Neural cell (in vitro differentiated cells): Measurements from ENCODE around the gene PIEZO1. TPM values are rescaled to one million over a fixed set of nuclear protein-coding genes. Genes with fewer than 3 reads are reported as not detected.

Experiments used
- H2AFZ ChIP-seq: fragments of 200-600, 300-800 bp; sonication (generic), shearing (Covaris generic); 2 replicates; pipeline ENCODE4 v1.6.0; 2014; ENCODE audit warnings: low read depth, mild to moderate bottlenecking, antibody characterized with exemption, low read length, moderate library complexity
- H3F3A ChIP-seq: fragments of 200-600 bp; shearing (Covaris generic); 2 replicates; pipeline ENCODE4 v1.6.1; 2016; ENCODE audit warnings: mild to moderate bottlenecking, moderate library complexity, mixed read lengths, antibody characterized with exemption, low read length; ENCODE audit not compliant: insufficient read depth, poor library complexity, severe bottlenecking
- H3K27ac ChIP-seq: fragments of 200-600, 300-800 bp; sonication (generic), shearing (Covaris generic); 2 replicates; pipeline ENCODE4 v1.5.1; 2014; ENCODE audit warnings: mild to moderate bottlenecking, low read length, moderate library complexity
- H3K27me3 ChIP-seq: fragments of 300-800, 200-600 bp; sonication (generic), shearing (Covaris generic); 2 replicates; pipeline ENCODE4 v1.6.0; 2014; ENCODE audit warnings: mild to moderate bottlenecking, low read depth, low read length, moderate library complexity; ENCODE audit not compliant: insufficient read depth
- H3K36me3 ChIP-seq: fragments of 300-800, 200-600 bp; sonication (generic), shearing (Covaris generic); 2 replicates; pipeline ENCODE4 v1.5.1; 2014; ENCODE audit warnings: mild to moderate bottlenecking, antibody characterized with exemption, low read length, moderate library complexity; ENCODE audit not compliant: insufficient read depth
- H3K4me2 ChIP-seq: fragments of 300-800, 200-600 bp; sonication (generic), shearing (Covaris generic); 2 replicates; pipeline ENCODE4 v1.6.0; 2014; ENCODE audit warnings: mild to moderate bottlenecking, low read length
- H3K4me3 ChIP-seq: fragments of 300-800, 200-600 bp; sonication (generic), shearing (Covaris generic); 2 replicates; pipeline ENCODE4 v1.5.1; 2014; ENCODE audit warnings: mild to moderate bottlenecking, low read length, moderate library complexity
- H3K79me2 ChIP-seq: fragments of 200-600 bp; shearing (Covaris generic); replicated peaks from 2 replicates; pipeline ENCODE4 v1.6.0; 2014; ENCODE audit warnings: mild to moderate bottlenecking, low read length, moderate library complexity; ENCODE audit not compliant: insufficient read depth
- H3K9ac ChIP-seq: fragments of 300-800, 200-600 bp; sonication (generic), shearing (Covaris generic); 2 replicates; pipeline ENCODE4 v1.6.1; 2016; ENCODE audit warnings: mild to moderate bottlenecking, low read length, mixed read lengths
- H3K9me2 ChIP-seq: fragments of 200-600 bp; shearing (Covaris generic); 2 replicates; pipeline ENCODE4 v1.6.1; 2016; ENCODE audit warnings: mild to moderate bottlenecking, low read length, mixed read lengths; ENCODE audit not compliant: insufficient read depth
- H3K9me3 ChIP-seq: fragments of 200-600, 300-800 bp; sonication (generic), shearing (Covaris generic); 2 replicates; pipeline ENCODE4 v1.6.1; 2016; ENCODE audit warnings: mild to moderate bottlenecking, mixed run types, low read length, moderate library complexity, mixed read lengths
- H4K20me1 ChIP-seq: fragments of 200-600 bp; shearing (Covaris generic); 2 replicates; pipeline ENCODE4 v1.6.1; 2016; ENCODE audit warnings: mild to moderate bottlenecking, mixed run types; ENCODE audit not compliant: insufficient read depth
- EP300 ChIP-seq: fragments of 450-650 bp; conservative IDR thresholded peaks from 2 replicates; pipeline ENCODE4 v1.6.1; 2014; ENCODE audit warnings: antibody characterized with exemption, mild to moderate bottlenecking, moderate library complexity; ENCODE audit not compliant: poor library complexity, severe bottlenecking
- EZH2 ChIP-seq: fragments of 200-600, 300-800 bp; shearing (Covaris generic), sonication (generic); IDR thresholded peaks from 2 replicates; pipeline ENCODE4 v1.6.1; 2014; ENCODE audit warnings: antibody characterized with exemption, low read length, borderline replicate concordance, mild to moderate bottlenecking; ENCODE audit not compliant: insufficient read depth, poor library complexity, severe bottlenecking
- MXI1 ChIP-seq: fragments of 450-650 bp; conservative IDR thresholded peaks from 2 replicates; pipeline ENCODE4 v1.6.1; 2014; ENCODE audit warnings: antibody characterized with exemption, mild to moderate bottlenecking; ENCODE audit not compliant: poor library complexity, severe bottlenecking
- POLR2AphosphoS5 ChIP-seq: IDR thresholded peaks from 2 replicates; pipeline ENCODE4 v1.6.1; 2012
- SMC3 ChIP-seq: fragments of 450-650 bp; conservative IDR thresholded peaks from 2 replicates; pipeline ENCODE4 v1.6.1; 2014; ENCODE audit warnings: antibody characterized with exemption, mild to moderate bottlenecking, moderate library complexity; ENCODE audit not compliant: poor library complexity
- TAF1 ChIP-seq: IDR thresholded peaks from 2 replicates; pipeline ENCODE4 v1.6.1; 2012; ENCODE audit warnings: low read depth
- polyA plus RNA-seq: library from polyadenylated mRNA; depleted of rRNA; stranded (reverse); fragments of >200 nt; gene quantifications from 2 replicates; pipeline ENCODE4 v1.2.3, GENCODE V29; 2014
- TF ChIP-seq, protein P1 (sequence below): IDR thresholded peaks from 2 replicates; pipeline ENCODE4 v1.6.1; 2012; ENCODE audit warnings: borderline replicate concordance
- TF ChIP-seq, protein P2 (sequence below): fragments of 450-650 bp; IDR thresholded peaks from 2 replicates; pipeline ENCODE4 v1.5.1; 2014; ENCODE audit warnings: antibody characterized with exemption, mild to moderate bottlenecking, moderate library complexity; ENCODE audit not compliant: poor library complexity, severe bottlenecking

PIEZO1 gene
- polyA plus RNA-seq, 1 donor from 2014 or later, result not detected

DNA sequence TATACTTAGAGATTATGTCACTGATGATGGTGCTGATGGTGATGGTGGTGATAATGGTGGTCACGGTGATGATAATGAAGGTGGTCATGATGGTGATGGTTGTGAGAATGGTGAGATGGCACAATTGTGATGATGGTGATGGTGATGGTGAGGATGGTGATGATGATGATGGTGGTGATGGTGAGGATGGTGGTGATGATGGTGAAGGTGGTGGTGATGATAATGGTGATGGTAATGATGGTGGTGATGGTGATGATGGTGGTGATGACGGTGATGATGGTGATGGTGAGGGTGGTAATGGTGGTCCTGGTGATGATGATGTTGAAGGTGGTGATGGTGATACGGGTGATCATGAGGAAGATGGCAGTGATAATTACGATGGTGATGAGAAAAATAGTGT lies 13.1 kb upstream of the PIEZO1 start:
- H3K79me2 ChIP-seq, result no peaks in the 10 kb centered on the region
- no peaks in the 10 kb centered on the region for H3K9me3 ChIP-seq
- no peaks in the 10 kb centered on the region for H3K9me2 ChIP-seq
- no peak overlapping the region for H3K4me3 ChIP-seq
- no peak overlapping the region for H2AFZ ChIP-seq
- no peaks in the 10 kb centered on the region for H3K27me3 ChIP-seq
- H3K36me3 ChIP-seq, result no peaks in the 10 kb centered on the region
- no peak overlapping the region for H3K27ac ChIP-seq
- no peak for TF ChIP-seq EZH2
- no peak for TF ChIP-seq POLR2AphosphoS5
- TF ChIP-seq, protein P1, sequence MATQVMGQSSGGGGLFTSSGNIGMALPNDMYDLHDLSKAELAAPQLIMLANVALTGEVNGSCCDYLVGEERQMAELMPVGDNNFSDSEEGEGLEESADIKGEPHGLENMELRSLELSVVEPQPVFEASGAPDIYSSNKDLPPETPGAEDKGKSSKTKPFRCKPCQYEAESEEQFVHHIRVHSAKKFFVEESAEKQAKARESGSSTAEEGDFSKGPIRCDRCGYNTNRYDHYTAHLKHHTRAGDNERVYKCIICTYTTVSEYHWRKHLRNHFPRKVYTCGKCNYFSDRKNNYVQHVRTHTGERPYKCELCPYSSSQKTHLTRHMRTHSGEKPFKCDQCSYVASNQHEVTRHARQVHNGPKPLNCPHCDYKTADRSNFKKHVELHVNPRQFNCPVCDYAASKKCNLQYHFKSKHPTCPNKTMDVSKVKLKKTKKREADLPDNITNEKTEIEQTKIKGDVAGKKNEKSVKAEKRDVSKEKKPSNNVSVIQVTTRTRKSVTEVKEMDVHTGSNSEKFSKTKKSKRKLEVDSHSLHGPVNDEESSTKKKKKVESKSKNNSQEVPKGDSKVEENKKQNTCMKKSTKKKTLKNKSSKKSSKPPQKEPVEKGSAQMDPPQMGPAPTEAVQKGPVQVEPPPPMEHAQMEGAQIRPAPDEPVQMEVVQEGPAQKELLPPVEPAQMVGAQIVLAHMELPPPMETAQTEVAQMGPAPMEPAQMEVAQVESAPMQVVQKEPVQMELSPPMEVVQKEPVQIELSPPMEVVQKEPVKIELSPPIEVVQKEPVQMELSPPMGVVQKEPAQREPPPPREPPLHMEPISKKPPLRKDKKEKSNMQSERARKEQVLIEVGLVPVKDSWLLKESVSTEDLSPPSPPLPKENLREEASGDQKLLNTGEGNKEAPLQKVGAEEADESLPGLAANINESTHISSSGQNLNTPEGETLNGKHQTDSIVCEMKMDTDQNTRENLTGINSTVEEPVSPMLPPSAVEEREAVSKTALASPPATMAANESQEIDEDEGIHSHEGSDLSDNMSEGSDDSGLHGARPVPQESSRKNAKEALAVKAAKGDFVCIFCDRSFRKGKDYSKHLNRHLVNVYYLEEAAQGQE, result no peak
- no peak for TF ChIP-seq SMC3
- no peak for TF ChIP-seq TAF1
- no peak for TF ChIP-seq EP300
- no peak overlapping the region for H3K9ac ChIP-seq
- H3F3A ChIP-seq, result no peaks in the 10 kb centered on the region
- no peaks in the 10 kb centered on the region for H4K20me1 ChIP-seq
- H3K4me2 ChIP-seq, result no peak overlapping the region

DNA sequence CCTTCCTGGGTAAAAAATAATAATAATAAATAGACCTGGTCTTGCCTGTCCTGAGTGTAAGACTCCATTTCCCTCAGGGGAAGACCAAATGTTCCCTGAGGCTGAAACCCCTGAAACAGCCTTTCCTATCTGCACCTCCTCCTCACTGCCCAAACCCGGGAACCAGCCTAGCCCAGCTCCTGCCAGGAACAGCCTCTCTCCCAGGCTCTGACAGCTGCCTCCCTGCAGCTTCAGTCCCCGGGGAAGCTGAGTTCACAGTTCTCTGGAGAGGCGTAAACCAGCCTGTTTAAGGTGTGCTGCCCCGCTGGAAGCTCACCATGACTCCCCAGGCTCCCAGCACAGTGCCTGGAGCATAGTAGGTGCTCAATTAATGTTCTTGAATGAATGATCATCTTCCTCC lies 11.3 kb upstream of the PIEZO1 start:
- no peaks in the 10 kb centered on the region for H3F3A ChIP-seq
- H3K27ac ChIP-seq, result no peak overlapping the region
- no peak overlapping the region for H3K9ac ChIP-seq
- no peaks in the 10 kb centered on the region for H3K79me2 ChIP-seq
- H3K27me3 ChIP-seq, result no peaks in the 10 kb centered on the region
- no peaks in the 10 kb centered on the region for H3K9me3 ChIP-seq
- no peak for TF ChIP-seq SMC3
- no peak for TF ChIP-seq EP300
- no peak for TF ChIP-seq EZH2
- TF ChIP-seq, protein P2, sequence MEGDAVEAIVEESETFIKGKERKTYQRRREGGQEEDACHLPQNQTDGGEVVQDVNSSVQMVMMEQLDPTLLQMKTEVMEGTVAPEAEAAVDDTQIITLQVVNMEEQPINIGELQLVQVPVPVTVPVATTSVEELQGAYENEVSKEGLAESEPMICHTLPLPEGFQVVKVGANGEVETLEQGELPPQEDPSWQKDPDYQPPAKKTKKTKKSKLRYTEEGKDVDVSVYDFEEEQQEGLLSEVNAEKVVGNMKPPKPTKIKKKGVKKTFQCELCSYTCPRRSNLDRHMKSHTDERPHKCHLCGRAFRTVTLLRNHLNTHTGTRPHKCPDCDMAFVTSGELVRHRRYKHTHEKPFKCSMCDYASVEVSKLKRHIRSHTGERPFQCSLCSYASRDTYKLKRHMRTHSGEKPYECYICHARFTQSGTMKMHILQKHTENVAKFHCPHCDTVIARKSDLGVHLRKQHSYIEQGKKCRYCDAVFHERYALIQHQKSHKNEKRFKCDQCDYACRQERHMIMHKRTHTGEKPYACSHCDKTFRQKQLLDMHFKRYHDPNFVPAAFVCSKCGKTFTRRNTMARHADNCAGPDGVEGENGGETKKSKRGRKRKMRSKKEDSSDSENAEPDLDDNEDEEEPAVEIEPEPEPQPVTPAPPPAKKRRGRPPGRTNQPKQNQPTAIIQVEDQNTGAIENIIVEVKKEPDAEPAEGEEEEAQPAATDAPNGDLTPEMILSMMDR, result no peak
- no peak for TF ChIP-seq TAF1
- TF ChIP-seq MXI1, result no peak
- H2AFZ ChIP-seq, result no peak overlapping the region
- no peaks in the 10 kb centered on the region for H3K36me3 ChIP-seq
- H3K4me2 ChIP-seq, result no peak overlapping the region
- no peaks in the 10 kb centered on the region for H4K20me1 ChIP-seq
- no peaks in the 10 kb centered on the region for H3K9me2 ChIP-seq
- no peak overlapping the region for H3K4me3 ChIP-seq
